ENCODE results near the gene STK11IP. TPM values are rescaled to one million over a fixed set of nuclear protein-coding genes. Genes with fewer than 3 reads are reported as not detected.

Gene STK11IP
- total and polyA plus RNA-seq, 10 of the 15 experiments (the other 5 are each of a cell fraction or from before 2014, with no cell fraction given): 0.42 to 24.0 (median 11.4) TPM

- no peak for TF ChIP-seq CBX3 (IDR thresholded peaks at IDR 0.05; ENCODE audit: borderline replicate concordance, low read depth)
- TF ChIP-seq ZNF24 (IDR thresholded peaks at IDR 0.05): no peak
- no peak for TF ChIP-seq PKNOX1 (IDR thresholded peaks at IDR 0.05)
- TF ChIP-seq ZNF207 (IDR thresholded peaks at IDR 0.05; ENCODE audit: borderline replicate concordance): no peak
- TF ChIP-seq ZNF592 (IDR thresholded peaks at IDR 0.05): no peak
- no peak for TF ChIP-seq EP300 (IDR thresholded peaks at IDR 0.05; ENCODE audit: borderline replicate concordance in 1 of 2, control insufficient read depth in 1 of 2, low read depth in 2 of 2, low read length in 2 of 2)
- TF ChIP-seq NR2F1 (conservative IDR thresholded peaks at IDR 0.05): no peak
These were observed 38.3 kb upstream of the STK11IP start (continued) for GRCh38 chr2:219559156-219559915.
